CD4-positive, alpha-beta T cell (primary cell): ENCODE data around the gene ZNF681. TPM values are rescaled to one million over a fixed set of nuclear protein-coding genes. Genes with fewer than 3 reads are reported as not detected.

Experiments
- ATAC-seq: fragments of 200-7000 bp; cut with Tn5 transposase; one replicate; pipeline ENCODE4 v1.10.0; 2022; ENCODE audit warnings: mild to moderate bottlenecking; ENCODE audit not compliant: poor library complexity
- CTCF ChIA-PET: fragments of 350-600 bp; sonication (Branson Sonifier 250); formaldehyde crosslinking; loops from one replicate; lab custom pipeline; 2021; ENCODE audit warnings: antibody characterized with exemption, inconsistent platforms; lab: Charles Lee
- POLR2A ChIA-PET: fragments of 350-600 bp; sonication (Branson Sonifier 250); formaldehyde crosslinking; loops from one replicate; lab custom pipeline; 2021; ENCODE audit warnings: antibody characterized with exemption, inconsistent platforms; lab: Charles Lee
- DNase-seq, 14 experiments: peaks; one replicate each; pipeline ENCODE4 v3.0.0-alpha.2; 2013 to 2020; ENCODE audit warnings: mixed read lengths in 2 of 14
- H3K27ac ChIP-seq, 2 donors: one replicate each; pipeline versions ENCODE4 v1.5.1 to v1.7.0; 2013; ENCODE audit warnings: low read length in 2 of 2, low read depth in 1 of 2, mild to moderate bottlenecking in 1 of 2
- H3K27me3 ChIP-seq, 2 experiments: 1 replicate in 1 of 2; 2 replicates in 1 of 2; pipeline versions ENCODE4 v1.6.1 to v1.7.0; 2013; ENCODE audit warnings: low read length in 2 of 2, control low read depth in 1 of 2, mild to moderate bottlenecking in 1 of 2, moderate library complexity in 1 of 2; ENCODE audit not compliant: insufficient read depth in 2 of 2, control insufficient read depth in 1 of 2
- H3K36me3 ChIP-seq: one replicate; pipeline ENCODE4 v1.6.1; 2013; ENCODE audit warnings: low read length, control low read depth; ENCODE audit not compliant: insufficient read depth
- H3K4me1 ChIP-seq: one replicate; pipeline ENCODE4 v1.6.1; 2013; ENCODE audit warnings: low read length, control low read depth; ENCODE audit not compliant: insufficient read depth
- H3K4me3 ChIP-seq: one replicate; pipeline ENCODE4 v1.5.1; 2013; ENCODE audit warnings: mild to moderate bottlenecking, low read length, moderate library complexity
- H3K9me3 ChIP-seq, 2 experiments: 1 replicate in 1 of 2; 2 replicates in 1 of 2; pipeline versions ENCODE4 v1.6.1 to v1.7.0; 2013; ENCODE audit warnings: low read length in 2 of 2, mild to moderate bottlenecking in 2 of 2, control low read depth in 1 of 2, moderate library complexity in 1 of 2; ENCODE audit not compliant: control insufficient read depth in 1 of 2, insufficient read depth in 1 of 2
- H3K27ac Mint-ChIP-seq: one replicate; pipeline ENCODE4 v1.8.0; 2020; ENCODE audit warnings: mixed read lengths
- H3K27me3 Mint-ChIP-seq: one replicate; pipeline ENCODE4 v1.8.0; 2021; ENCODE audit warnings: mixed read lengths
- H3K36me3 Mint-ChIP-seq: one replicate; pipeline ENCODE4 v1.8.0; 2021; ENCODE audit warnings: low read depth, mixed read lengths
- H3K4me1 Mint-ChIP-seq: one replicate; pipeline ENCODE4 v1.8.0; 2021; ENCODE audit warnings: low read depth, mixed read lengths
- H3K4me3 Mint-ChIP-seq: one replicate; pipeline ENCODE4 v1.8.0; 2020; ENCODE audit warnings: mild to moderate bottlenecking, mixed read lengths
- H3K9me3 Mint-ChIP-seq: one replicate; pipeline ENCODE4 v1.8.0; 2020; ENCODE audit warnings: mixed read lengths
- CTCF ChIP-seq: fragments of 200-600 bp; IDR thresholded peaks from one replicate; pipeline ENCODE4 v1.8.0; 2022; ENCODE audit warnings: antibody characterized with exemption, mild to moderate bottlenecking
- intact Hi-C, 2 experiments: fragments of 100-400 bp; cut with DNase I in 1 of 2; cut with micrococcal nuclease in 1 of 2; formaldehyde crosslinking; loops; one replicate each; pipeline versions ENCODE4 v1.15.1 to v1.9.0; 2023 to 2025; cut with DNase I, micrococcal nuclease
- total RNA-seq, 174 experiments: library from RNA in 2 of 174; stranded (reverse) in 2 of 174; gene quantifications; one replicate each; pipeline ENCODE4 v1.2.3 and lab custom pipeline; 2021 to 2026

ZNF681 gene
- total RNA-seq, 2 experiments from 2014 or later: 1.6 to 2.6 TPM

- intact Hi-C loops: no loop called here
- H3K27me3 Mint-ChIP-seq: no peaks in the 10 kb centered on the region
- H3K27ac ChIP-seq: no peak overlapping the region
Observed at GRCh38 chr19:23787106-23787505, 28.4 kb upstream of the ZNF681 start.

GRCh38 chr19:23785982-23786381, 27.3 kb upstream of the ZNF681 start:
- H3K4me3 ChIP-seq: no peak overlapping the region
- Mint-ChIP-seq H3K4me3 (no peak overlapping the region), H3K27ac (no peak overlapping the region), H3K4me1 (no peaks in the 10 kb centered on the region), H3K27me3 (no peaks in the 10 kb centered on the region), H3K9me3 (peaks cover 3% of the 10 kb centered on the region), H3K36me3 (peaks cover 61% of the 10 kb centered on the region)
- no peaks in the 10 kb centered on the region for H3K36me3 ChIP-seq
- POLR2A ChIA-PET: no interaction called here
- no peak overlapping the region for H3K27ac ChIP-seq
- CTCF ChIA-PET: no interaction called here
- intact Hi-C loops: no loop called here
- peaks cover 0 to 6% of the 10 kb centered on the region in 2 experiments for H3K9me3 ChIP-seq
- H3K4me1 ChIP-seq: no peaks in the 10 kb centered on the region
- ATAC-seq (no peak), DNase-seq (no peak)
- H3K27me3 ChIP-seq: no peaks in the 10 kb centered on the region
- no peak for TF ChIP-seq CTCF

More at GRCh38 chr19:23787106-23787505, 28.4 kb upstream of the ZNF681 start:
- ChIA-PET POLR2A (no interaction called here), CTCF (no interaction called here)
- DNase-seq: no peak
- Histone ChIP-seq H3K4me3 (no peak overlapping the region), H3K9me3 (peaks cover 0 to 6% of the 10 kb centered on the region in 2 experiments), H3K27me3 (no peaks in the 10 kb centered on the region), H3K36me3 (no peaks in the 10 kb centered on the region), H3K4me1 (no peaks in the 10 kb centered on the region)
- Mint-ChIP-seq H3K27ac (no peak overlapping the region), H3K36me3 (peaks cover 55% of the 10 kb centered on the region), H3K4me1 (no peaks in the 10 kb centered on the region), H3K4me3 (no peak overlapping the region), H3K9me3 (no peaks in the 10 kb centered on the region)
- no peak for TF ChIP-seq CTCF
- no peak for ATAC-seq

GRCh38 chr19:23784274-23784673, 25.6 kb upstream of the ZNF681 start:
- Mint-ChIP-seq H3K36me3 (peaks cover 74% of the 10 kb centered on the region), H3K4me1 (no peaks in the 10 kb centered on the region), H3K27ac (no peak overlapping the region), H3K4me3 (no peak overlapping the region), H3K27me3 (no peaks in the 10 kb centered on the region), H3K9me3 (peaks cover 4% of the 10 kb centered on the region)
- POLR2A ChIA-PET: no interaction called here
- H3K4me3 ChIP-seq: no peak overlapping the region
- ATAC-seq: no peak
- H3K27ac ChIP-seq: no peak overlapping the region
- H3K4me1 ChIP-seq: no peaks in the 10 kb centered on the region
- H3K9me3 ChIP-seq: no peaks in the 10 kb centered on the region
- intact Hi-C loops: no loop called here
- CTCF ChIA-PET: no interaction called here
- TF ChIP-seq CTCF: no peak
- no peaks in the 10 kb centered on the region for H3K36me3 ChIP-seq
- H3K27me3 ChIP-seq: no peaks in the 10 kb centered on the region
- DNase-seq: no peak
